IPS-18a (cell line): Measurements from ENCODE around the gene TSC22D4.
"Not testable (repeated sequence)": the region's sequence is repeated elsewhere in the genome, so short reads cannot be mapped to it uniquely, and the experiment has no call there.

Experiments
- H3K27ac ChIP-seq: one replicate; pipeline ENCODE4 v1.5.1; 2013; ENCODE audit warnings: low read length
- H3K27me3 ChIP-seq: one replicate; pipeline ENCODE4 v1.6.1; 2013; ENCODE audit warnings: mild to moderate bottlenecking, low read length; ENCODE audit not compliant: control insufficient read depth, insufficient read depth
- H3K36me3 ChIP-seq: one replicate; pipeline ENCODE4 v1.6.1; 2013; ENCODE audit warnings: low read depth, low read length; ENCODE audit not compliant: control insufficient read depth
- H3K4me1 ChIP-seq: one replicate; pipeline ENCODE4 v1.6.1; 2013; ENCODE audit warnings: low read depth, low read length; ENCODE audit not compliant: control insufficient read depth
- H3K4me3 ChIP-seq: one replicate; pipeline ENCODE4 v1.5.1; 2013; ENCODE audit warnings: low read length
- H3K9ac ChIP-seq: one replicate; pipeline ENCODE4 v1.6.1; 2013; ENCODE audit warnings: mild to moderate bottlenecking, low read length, moderate library complexity
- H3K9me3 ChIP-seq: one replicate; pipeline ENCODE4 v1.6.1; 2013; ENCODE audit warnings: low read depth, low read length; ENCODE audit not compliant: control insufficient read depth

TSC22D4 gene

GRCh38 chr7:100478958-100479660 lies at the start of gene TSC22D4:
TSC22D4 (minus strand) TSS chr7:100479214; CDS start chr7:100478038, 1,176 bp downstream.
- Histone ChIP-seq H3K27me3 (no peaks in the 10 kb centered on the region), H3K4me3 (peak within 1 kb of the TSS; percentile 71), H3K36me3 (no peaks in the 10 kb centered on the region), H3K27ac (no peak within 1 kb of the TSS), H3K9ac (peak within 1 kb of the TSS; percentile 53), H3K9me3 (no peaks in the 10 kb centered on the region), H3K4me1 (peaks cover 6% of the 10 kb centered on the region)

- H3K9ac ChIP-seq, H3K9me3 ChIP-seq, H3K4me1 ChIP-seq, H3K27me3 ChIP-seq, H3K4me3 ChIP-seq, H3K27ac ChIP-seq, H3K36me3 ChIP-seq: not testable (repeated sequence)
Observed at GRCh38 chr7:100528108-100528866, 49.3 kb upstream of the TSC22D4 start.

- H3K36me3 ChIP-seq, H3K27ac ChIP-seq, H3K27me3 ChIP-seq, H3K4me3 ChIP-seq, H3K4me1 ChIP-seq, H3K9ac ChIP-seq, H3K9me3 ChIP-seq: not testable (repeated sequence)
Observed at GRCh38 chr7:100523192-100523591, 44.2 kb upstream of the TSC22D4 start.

GRCh38 chr7:100521909-100522593 lies 43.0 kb upstream of the TSC22D4 start:
- H3K4me3 ChIP-seq, H3K27me3 ChIP-seq, H3K4me1 ChIP-seq, H3K9ac ChIP-seq, H3K9me3 ChIP-seq, H3K36me3 ChIP-seq, H3K27ac ChIP-seq: not testable (repeated sequence)

GRCh38 chr7:100521076-100521475 lies 42.1 kb upstream of the TSC22D4 start:
- Histone ChIP-seq H3K9ac (no peak overlapping the region), H3K4me3 (no peak overlapping the region), H3K4me1 (no peaks in the 10 kb centered on the region), H3K27ac (no peak overlapping the region), H3K36me3 (no peaks in the 10 kb centered on the region), H3K27me3 (no peaks in the 10 kb centered on the region), H3K9me3 (no peaks in the 10 kb centered on the region)

- no peak overlapping the region for H3K9ac ChIP-seq
- no peaks in the 10 kb centered on the region for H3K36me3 ChIP-seq
- H3K27me3 ChIP-seq: no peaks in the 10 kb centered on the region
- no peaks in the 10 kb centered on the region for H3K4me1 ChIP-seq
- H3K9me3 ChIP-seq: no peaks in the 10 kb centered on the region
- no peak overlapping the region for H3K4me3 ChIP-seq
- H3K27ac ChIP-seq: no peak overlapping the region
Observed at GRCh38 chr7:100520138-100520537, 41.1 kb upstream of the TSC22D4 start.

GRCh38 chr7:100519580-100519979 lies 40.6 kb upstream of the TSC22D4 start:
- H3K27ac ChIP-seq: no peak overlapping the region
- H3K27me3 ChIP-seq: no peaks in the 10 kb centered on the region
- H3K4me1 ChIP-seq: no peaks in the 10 kb centered on the region
- no peaks in the 10 kb centered on the region for H3K36me3 ChIP-seq
- H3K4me3 ChIP-seq: no peak overlapping the region
- H3K9ac ChIP-seq: no peak overlapping the region
- no peaks in the 10 kb centered on the region for H3K9me3 ChIP-seq

- no peak overlapping the region for H3K27ac ChIP-seq
- H3K9me3 ChIP-seq: no peaks in the 10 kb centered on the region
- H3K27me3 ChIP-seq: no peaks in the 10 kb centered on the region
- no peak overlapping the region for H3K4me3 ChIP-seq
- H3K36me3 ChIP-seq: no peaks in the 10 kb centered on the region
- no peak overlapping the region for H3K9ac ChIP-seq
- H3K4me1 ChIP-seq: no peaks in the 10 kb centered on the region
Observed at GRCh38 chr7:100517305-100517704, 38.3 kb upstream of the TSC22D4 start.

GRCh38 chr7:100516135-100516812 lies 37.3 kb upstream of the TSC22D4 start:
- Histone ChIP-seq H3K4me3 (no peak overlapping the region), H3K36me3 (no peaks in the 10 kb centered on the region), H3K9me3 (no peaks in the 10 kb centered on the region), H3K9ac (no peak overlapping the region), H3K4me1 (no peaks in the 10 kb centered on the region), H3K27ac (no peak overlapping the region), H3K27me3 (no peaks in the 10 kb centered on the region)

- Histone ChIP-seq H3K9ac (no peak overlapping the region), H3K36me3 (no peaks in the 10 kb centered on the region), H3K27me3 (no peaks in the 10 kb centered on the region), H3K4me1 (no peaks in the 10 kb centered on the region), H3K4me3 (no peak overlapping the region), H3K27ac (no peak overlapping the region), H3K9me3 (no peaks in the 10 kb centered on the region)
Observed at GRCh38 chr7:100515072-100515532, 36.1 kb upstream of the TSC22D4 start.

- H3K36me3 ChIP-seq: no peaks in the 10 kb centered on the region
- no peak overlapping the region for H3K9ac ChIP-seq
- H3K4me3 ChIP-seq: no peak overlapping the region
- no peak overlapping the region for H3K27ac ChIP-seq
- H3K27me3 ChIP-seq: no peaks in the 10 kb centered on the region
- no peaks in the 10 kb centered on the region for H3K4me1 ChIP-seq
- H3K9me3 ChIP-seq: no peaks in the 10 kb centered on the region
Observed at GRCh38 chr7:100513212-100513810, 34.3 kb upstream of the TSC22D4 start.
